Measurements from ENCODE around the gene ADCY6. TPM values are rescaled to one million over a fixed set of nuclear protein-coding genes. Genes with fewer than 3 reads are reported as not detected.
A peak's percentile ranks its signal among the peaks of the same experiment; 100 is the strongest.
"Not testable (repeated sequence)": the region's sequence is repeated elsewhere in the genome, so short reads cannot be mapped to it uniquely, and the experiment has no call there.

The ADCY6 gene
- total RNA-seq, 1 donor from 2014 or later: 25.7 TPM

- DNase-seq (ENCODE audit: low spot score in 2 of 2): no peak
Observed at GRCh38 chr12:48767521-48767920, 21.4 kb downstream of the ADCY6 start.

GRCh38 chr12:48767047-48767446 is 21.8 kb downstream of the ADCY6 start:
- no peak for FAIRE-seq

More at GRCh38 chr12:48767521-48767920, 21.4 kb downstream of the ADCY6 start:
- FAIRE-seq: no peak

GRCh38 chr12:48765753-48766162 is 23.1 kb downstream of the ADCY6 start:
- FAIRE-seq (no peak), DNase-seq (ENCODE audit: low spot score in 2 of 2) (no peak)

More at GRCh38 chr12:48767047-48767446, 21.8 kb downstream of the ADCY6 start:
- DNase-seq (ENCODE audit: low spot score in 2 of 2): no peak

- FAIRE-seq (no peak), DNase-seq (ENCODE audit: low spot score in 2 of 2) (no peak)
Observed at GRCh38 chr12:48764521-48764920, 24.4 kb downstream of the ADCY6 start.

- DNase-seq (ENCODE audit: low spot score in 2 of 2): no peak
- FAIRE-seq: no peak
Observed at GRCh38 chr12:48758737-48759136, 30.2 kb downstream of the ADCY6 start.

GRCh38 chr12:48758186-48758585 is 30.7 kb downstream of the ADCY6 start:
- DNase-seq (ENCODE audit: low spot score in 2 of 2): no peak
- no peak for FAIRE-seq

GRCh38 chr12:48750769-48751356 is 38.0 kb downstream of the ADCY6 start:
- no peak for FAIRE-seq
- DNase-seq (ENCODE audit: low spot score in 2 of 2): no peak

- DNase-seq (ENCODE audit: low spot score in 2 of 2): no peak
- no peak for FAIRE-seq
Observed at GRCh38 chr12:48750215-48750614, 38.7 kb downstream of the ADCY6 start.

GRCh38 chr12:48744251-48745008 is 44.5 kb downstream of the ADCY6 start:
- FAIRE-seq: no peak

GRCh38 chr12:48739618-48740269 is 49.1 kb downstream of the ADCY6 start:
- FAIRE-seq: no peak
- no peak for DNase-seq (ENCODE audit: low spot score in 2 of 2)

More at GRCh38 chr12:48744251-48745008, 44.5 kb downstream of the ADCY6 start:
- DNase-seq (ENCODE audit: low spot score in 2 of 2): no peak

GRCh38 chr12:48736456-48736855 is 52.4 kb downstream of the ADCY6 start:
- FAIRE-seq: no peak

GRCh38 chr12:48728807-48729206 is 60.1 kb downstream of the ADCY6 start:
- FAIRE-seq (no peak), DNase-seq (ENCODE audit: low spot score in 2 of 2) (no peak)

More at GRCh38 chr12:48736456-48736855, 52.4 kb downstream of the ADCY6 start:
- no peak for DNase-seq (ENCODE audit: low spot score in 2 of 2)

GRCh38 chr12:48720737-48721136 is 68.2 kb downstream of the ADCY6 start:
- not testable (repeated sequence) for DNase-seq (ENCODE audit: low spot score in 2 of 2); FAIRE-seq

- not testable (repeated sequence) for DNase-seq (ENCODE audit: low spot score in 2 of 2); FAIRE-seq
Observed at GRCh38 chr12:48720171-48720570, 68.7 kb downstream of the ADCY6 start.

- not testable (repeated sequence) for DNase-seq (ENCODE audit: low spot score in 2 of 2); FAIRE-seq
Observed at GRCh38 chr12:48719002-48719401, 69.9 kb downstream of the ADCY6 start.

GRCh38 chr12:48717252-48717695 is 71.6 kb downstream of the ADCY6 start:
- no peak for DNase-seq (ENCODE audit: low spot score in 2 of 2)
- FAIRE-seq: no peak

- DNase-seq (ENCODE audit: low spot score in 2 of 2): peak; percentile 85 to 94
- no peak for FAIRE-seq
Observed at GRCh38 chr12:48716493-48717251, 72.2 kb downstream of the ADCY6 start, which contains the start of gene CCNT1. CCNT1 (minus strand) TSS chr12:48716707; CDS start chr12:48716675, 32 bp downstream.
